Measurements from ENCODE around the gene S100A2.

GRCh38 chr1:153611356-153611755, 45.7 kb upstream of the S100A2 start:
- TF ChIP-seq, protein P1, sequence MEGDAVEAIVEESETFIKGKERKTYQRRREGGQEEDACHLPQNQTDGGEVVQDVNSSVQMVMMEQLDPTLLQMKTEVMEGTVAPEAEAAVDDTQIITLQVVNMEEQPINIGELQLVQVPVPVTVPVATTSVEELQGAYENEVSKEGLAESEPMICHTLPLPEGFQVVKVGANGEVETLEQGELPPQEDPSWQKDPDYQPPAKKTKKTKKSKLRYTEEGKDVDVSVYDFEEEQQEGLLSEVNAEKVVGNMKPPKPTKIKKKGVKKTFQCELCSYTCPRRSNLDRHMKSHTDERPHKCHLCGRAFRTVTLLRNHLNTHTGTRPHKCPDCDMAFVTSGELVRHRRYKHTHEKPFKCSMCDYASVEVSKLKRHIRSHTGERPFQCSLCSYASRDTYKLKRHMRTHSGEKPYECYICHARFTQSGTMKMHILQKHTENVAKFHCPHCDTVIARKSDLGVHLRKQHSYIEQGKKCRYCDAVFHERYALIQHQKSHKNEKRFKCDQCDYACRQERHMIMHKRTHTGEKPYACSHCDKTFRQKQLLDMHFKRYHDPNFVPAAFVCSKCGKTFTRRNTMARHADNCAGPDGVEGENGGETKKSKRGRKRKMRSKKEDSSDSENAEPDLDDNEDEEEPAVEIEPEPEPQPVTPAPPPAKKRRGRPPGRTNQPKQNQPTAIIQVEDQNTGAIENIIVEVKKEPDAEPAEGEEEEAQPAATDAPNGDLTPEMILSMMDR (IDR thresholded peaks at IDR 0.05; ENCODE audit: insufficient read depth, low read depth, low read length), result no peak
- no peak for TF ChIP-seq EZH2 (IDR thresholded peaks at IDR 0.05; ENCODE audit: insufficient read depth, low read length)

All from astrocyte (in vitro differentiated cells and primary cell).